ENCODE data around the gene CDKAL1. TPM values are rescaled to one million over a fixed set of nuclear protein-coding genes. Genes with fewer than 3 reads are reported as not detected.

The CDKAL1 gene
- total and polyA plus RNA-seq, 2 experiments from 2014 or later: 14.4 to 19.5 TPM

GRCh38 chr6:21111093-21111725 is 577.0 kb downstream of the CDKAL1 start:
- Histone ChIP-seq H3K4me2 (peak overlapping the region; percentile 55), H3K79me2 (no peaks in the 10 kb centered on the region)
- WGBS (ENCODE audit: low lambda C conversion rate, missing lambda C conversion rate): 44% methylated on average over 4 of the region's 4 CpGs

GRCh38 chr6:21115111-21115510 is 580.9 kb downstream of the CDKAL1 start:
- peaks cover 21% of the 10 kb centered on the region for H3K4me1 ChIP-seq (ENCODE audit: insufficient read depth)
- no peaks in the 10 kb centered on the region for H3K79me2 ChIP-seq
- no peaks in the 10 kb centered on the region for H3K9me2 ChIP-seq (replicated peaks; ENCODE audit: insufficient read depth)
- DNase-seq (ENCODE audit: low spot score): no peak
- no peak overlapping the region for H3K4me3 ChIP-seq
- H3K9me3 ChIP-seq (ENCODE audit: low read depth): no peaks in the 10 kb centered on the region
- no peaks in the 10 kb centered on the region for H3K36me3 ChIP-seq (replicated peaks; ENCODE audit: insufficient read depth, low read depth)
- H3K4me2 ChIP-seq: no peak overlapping the region
- no peak overlapping the region for H3K27ac ChIP-seq
- H4K20me1 ChIP-seq (ENCODE audit: insufficient read depth, poor library complexity, severe bottlenecking): no peaks in the 10 kb centered on the region
- H2AFZ ChIP-seq: no peak overlapping the region
- no peak for TF ChIP-seq EZH2 (IDR thresholded peaks at IDR 0.05; ENCODE audit: borderline replicate concordance)
- TF ChIP-seq CTCF (IDR thresholded peaks at IDR 0.05; ENCODE audit: poor library complexity): no peak
- TF ChIP-seq EZH2phosphoT487 (IDR thresholded peaks at IDR 0.05; ENCODE audit: low read depth, severe bottlenecking, unreplicated experiment): no peak
- WGBS (ENCODE audit: low lambda C conversion rate, missing lambda C conversion rate): 48% methylated on average over 2 of the region's 2 CpGs
- no peaks in the 10 kb centered on the region for H3K27me3 ChIP-seq

More at GRCh38 chr6:21111093-21111725, 577.0 kb downstream of the CDKAL1 start:
- TF ChIP-seq EZH2 (IDR thresholded peaks at IDR 0.05; ENCODE audit: borderline replicate concordance) (no peak), CTCF (IDR thresholded peaks at IDR 0.05; ENCODE audit: poor library complexity) (no peak), EZH2phosphoT487 (IDR thresholded peaks at IDR 0.05; ENCODE audit: low read depth, severe bottlenecking, unreplicated experiment) (no peak)
- Histone ChIP-seq H3K9me3 (ENCODE audit: low read depth) (no peaks in the 10 kb centered on the region), H3K9me2 (replicated peaks; ENCODE audit: insufficient read depth) (no peaks in the 10 kb centered on the region), H4K20me1 (ENCODE audit: insufficient read depth, poor library complexity, severe bottlenecking) (no peaks in the 10 kb centered on the region), H3K36me3 (replicated peaks; ENCODE audit: insufficient read depth, low read depth) (no peaks in the 10 kb centered on the region), H3K27me3 (no peaks in the 10 kb centered on the region), H2AFZ (no peak overlapping the region), H3K27ac (peak overlapping the region; percentile 27), H3K4me1 (ENCODE audit: insufficient read depth) (peaks cover 28% of the 10 kb centered on the region), H3K4me3 (no peak overlapping the region)
- DNase-seq (ENCODE audit: low spot score): peak; percentile 13

DNA sequence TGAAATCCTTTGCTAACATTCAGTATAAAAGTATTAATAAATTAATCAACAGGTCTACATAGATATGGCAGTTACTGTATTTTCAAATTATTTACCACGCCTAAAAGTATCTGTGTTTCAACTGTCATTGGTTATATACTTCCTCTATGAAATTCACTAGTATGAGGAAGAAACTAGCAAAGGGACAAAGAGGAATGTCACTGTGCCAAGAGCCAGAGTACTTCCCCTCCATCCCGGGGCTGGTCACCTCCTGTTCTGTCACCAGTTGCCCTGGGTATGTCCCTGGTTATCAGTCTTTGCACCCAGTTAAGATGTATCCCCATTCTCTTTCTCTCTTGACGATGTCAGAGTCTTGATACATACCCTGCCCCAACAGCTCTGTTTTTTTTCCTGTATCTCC is 582.5 kb downstream of the CDKAL1 start:
- TF ChIP-seq CTCF (IDR thresholded peaks at IDR 0.05; ENCODE audit: poor library complexity) (no peak), EZH2phosphoT487 (IDR thresholded peaks at IDR 0.05; ENCODE audit: low read depth, severe bottlenecking, unreplicated experiment) (no peak), EZH2 (IDR thresholded peaks at IDR 0.05; ENCODE audit: borderline replicate concordance) (no peak)
- H3K9me3 ChIP-seq (ENCODE audit: low read depth): no peaks in the 10 kb centered on the region

More for the DNA sequence above, 582.5 kb downstream of the CDKAL1 start:
- no peaks in the 10 kb centered on the region for H3K27me3 ChIP-seq
- H3K4me3 ChIP-seq: no peak overlapping the region
- H3K4me2 ChIP-seq: no peak overlapping the region
- H4K20me1 ChIP-seq (ENCODE audit: insufficient read depth, poor library complexity, severe bottlenecking): no peaks in the 10 kb centered on the region
- peaks cover 6% of the 10 kb centered on the region for H3K4me1 ChIP-seq (ENCODE audit: insufficient read depth)
- H3K9me2 ChIP-seq (replicated peaks; ENCODE audit: insufficient read depth): no peaks in the 10 kb centered on the region
- WGBS (ENCODE audit: low lambda C conversion rate, missing lambda C conversion rate): 97% methylated on average over 3 of the region's 3 CpGs
- no peak overlapping the region for H2AFZ ChIP-seq
- DNase-seq (ENCODE audit: low spot score): no peak
- H3K36me3 ChIP-seq (replicated peaks; ENCODE audit: insufficient read depth, low read depth): no peaks in the 10 kb centered on the region
- no peaks in the 10 kb centered on the region for H3K79me2 ChIP-seq
- H3K27ac ChIP-seq: no peak overlapping the region

Measured in hepatocyte (in vitro differentiated cells).